Natural killer cell treated with Interleukin-12 subunit alpha and Interleukin-12 subunit beta and Interleukin-15 and Interleukin-18, amount 100 ng/mL, for 72 hours (primary cell): ENCODE measurements around the gene NTM. TPM values are rescaled to one million over a fixed set of nuclear protein-coding genes. Genes with fewer than 3 reads are reported as not detected.
"Not testable (repeated sequence)": the region's sequence is repeated elsewhere in the genome, so short reads cannot be mapped to it uniquely, and the experiment has no call there.

Experiments
- ATAC-seq, 2 donors: fragments of 150-1000 bp; cut with Tn5 transposase in 1 of 2; sonication (Bioruptor Pico), chemical (Tn5 transposase) in 1 of 2; 2 replicates each; pipeline ENCODE4 v1.10.0; 2021
- DNase-seq: peaks from one replicate; pipeline ENCODE4 v3.0.0; 2022; ENCODE audit warnings: low spot score
- H3K27ac Mint-ChIP-seq, 2 donors: 1 replicate in 1 of 2; 2 replicates in 1 of 2; pipeline ENCODE4 v1.8.0; 2022; ENCODE audit warnings: mixed read lengths in 2 of 2, mild to moderate bottlenecking in 1 of 2, moderate library complexity in 1 of 2
- H3K27me3 Mint-ChIP-seq, 2 donors: 1 replicate in 1 of 2; 2 replicates in 1 of 2; pipeline ENCODE4 v1.8.0; 2022; ENCODE audit warnings: mixed read lengths in 2 of 2
- H3K36me3 Mint-ChIP-seq: one replicate; pipeline ENCODE4 v1.8.0; 2022; ENCODE audit warnings: mixed read lengths
- H3K4me1 Mint-ChIP-seq, 2 donors: 1 replicate in 1 of 2; 2 replicates in 1 of 2; pipeline ENCODE4 v1.8.0; 2022; ENCODE audit warnings: low read depth in 2 of 2, mixed read lengths in 2 of 2, mild to moderate bottlenecking in 1 of 2
- H3K4me3 Mint-ChIP-seq: one replicate; pipeline ENCODE4 v1.8.0; 2022; ENCODE audit warnings: mixed read lengths
- H3K9me3 Mint-ChIP-seq: 2 replicates; pipeline ENCODE4 v1.8.0; 2022; ENCODE audit warnings: mixed read lengths
- total RNA-seq, 2 donors: library from RNA; stranded (reverse); gene quantifications; one replicate each; pipeline ENCODE4 v1.2.3, GENCODE V29; 2022

NTM gene
- total RNA-seq, 2 donors from 2014 or later, result not detected

- Mint-ChIP-seq H3K4me3 (no peak overlapping the region), H3K4me1 (no peaks in the 10 kb centered on the region), H3K27me3 (peaks cover 10 to 38% of the 10 kb centered on the region in 2 donors), H3K27ac (no peak overlapping the region), H3K36me3 (no peaks in the 10 kb centered on the region), H3K9me3 (no peaks in the 10 kb centered on the region)
- ATAC-seq (no peak), DNase-seq (no peak)
Observed at GRCh38 chr11:131907371-131907770, 537.0 kb downstream of the NTM start.

GRCh38 chr11:131908316-131908715 is 537.9 kb downstream of the NTM start:
- Mint-ChIP-seq H3K4me1 (no peaks in the 10 kb centered on the region), H3K9me3 (no peaks in the 10 kb centered on the region), H3K36me3 (no peaks in the 10 kb centered on the region), H3K27me3 (peaks cover 10 to 45% of the 10 kb centered on the region in 2 donors), H3K4me3 (no peak overlapping the region), H3K27ac (no peak overlapping the region)
- DNase-seq (no peak), ATAC-seq (no peak)

- H3K4me3 Mint-ChIP-seq, result no peak overlapping the region
- peaks cover 11 to 45% of the 10 kb centered on the region in 2 donors for H3K27me3 Mint-ChIP-seq
- no peak for DNase-seq
Observed at GRCh38 chr11:131909426-131910177, 539.2 kb downstream of the NTM start.

GRCh38 chr11:131910178-131910522 is 539.7 kb downstream of the NTM start:
- ATAC-seq (no peak), DNase-seq (no peak)
- Mint-ChIP-seq H3K27me3 (peaks cover 11 to 45% of the 10 kb centered on the region in 2 donors), H3K27ac (no peak overlapping the region), H3K4me1 (no peaks in the 10 kb centered on the region), H3K36me3 (no peaks in the 10 kb centered on the region), H3K9me3 (no peaks in the 10 kb centered on the region), H3K4me3 (no peak overlapping the region)

More at GRCh38 chr11:131909426-131910177, 539.2 kb downstream of the NTM start:
- Mint-ChIP-seq H3K36me3 (no peaks in the 10 kb centered on the region), H3K4me1 (no peaks in the 10 kb centered on the region), H3K27ac (no peak overlapping the region), H3K9me3 (no peaks in the 10 kb centered on the region)
- no peak for ATAC-seq

- no peaks in the 10 kb centered on the region for H3K9me3 Mint-ChIP-seq
- no peak overlapping the region for H3K4me3 Mint-ChIP-seq
- H3K36me3 Mint-ChIP-seq, result no peaks in the 10 kb centered on the region
- DNase-seq (no peak), ATAC-seq (no peak)
- no peak overlapping the region for H3K27ac Mint-ChIP-seq
- peaks cover 11 to 45% of the 10 kb centered on the region in 2 donors for H3K27me3 Mint-ChIP-seq
- H3K4me1 Mint-ChIP-seq, result no peaks in the 10 kb centered on the region
Observed at GRCh38 chr11:131910523-131911387, 540.3 kb downstream of the NTM start.

GRCh38 chr11:131911388-131912032 is 541.1 kb downstream of the NTM start:
- H3K36me3 Mint-ChIP-seq, H3K4me3 Mint-ChIP-seq, H3K4me1 Mint-ChIP-seq, H3K9me3 Mint-ChIP-seq, DNase-seq, H3K27ac Mint-ChIP-seq, ATAC-seq: not testable (repeated sequence)
- peaks cover 11 to 42% of the 10 kb centered on the region in 2 donors for H3K27me3 Mint-ChIP-seq

GRCh38 chr11:131912134-131912533 is 541.7 kb downstream of the NTM start:
- no peaks in the 10 kb centered on the region for H3K4me1 Mint-ChIP-seq

GRCh38 chr11:131913267-131913666 is 542.9 kb downstream of the NTM start:
- DNase-seq (no peak), ATAC-seq (no peak)
- peaks cover 9 to 30% of the 10 kb centered on the region in 2 donors for H3K27me3 Mint-ChIP-seq

More at GRCh38 chr11:131912134-131912533, 541.7 kb downstream of the NTM start:
- H3K4me3 Mint-ChIP-seq, result no peak overlapping the region
- DNase-seq, result no peak
- H3K36me3 Mint-ChIP-seq, result no peaks in the 10 kb centered on the region
- no peak for ATAC-seq
- no peaks in the 10 kb centered on the region for H3K9me3 Mint-ChIP-seq
- H3K27ac Mint-ChIP-seq, result no peak overlapping the region
- peaks cover 11 to 36% of the 10 kb centered on the region in 2 donors for H3K27me3 Mint-ChIP-seq

GRCh38 chr11:131914361-131914774 is 544.0 kb downstream of the NTM start:
- DNase-seq (no peak), ATAC-seq (no peak)
- Mint-ChIP-seq H3K9me3 (no peaks in the 10 kb centered on the region), H3K4me1 (no peaks in the 10 kb centered on the region), H3K27me3 (peaks cover 7 to 19% of the 10 kb centered on the region in 2 donors), H3K4me3 (no peak overlapping the region), H3K27ac (no peak overlapping the region), H3K36me3 (no peaks in the 10 kb centered on the region)

More at GRCh38 chr11:131913267-131913666, 542.9 kb downstream of the NTM start:
- H3K4me1 Mint-ChIP-seq, result no peaks in the 10 kb centered on the region
- no peaks in the 10 kb centered on the region for H3K9me3 Mint-ChIP-seq
- no peak overlapping the region for H3K4me3 Mint-ChIP-seq
- H3K27ac Mint-ChIP-seq, result no peak overlapping the region
- H3K36me3 Mint-ChIP-seq, result no peaks in the 10 kb centered on the region

GRCh38 chr11:131916638-131917037 is 546.2 kb downstream of the NTM start:
- ATAC-seq, result no peak
- H3K36me3 Mint-ChIP-seq, result no peaks in the 10 kb centered on the region
- H3K9me3 Mint-ChIP-seq, result no peaks in the 10 kb centered on the region
- no peaks in the 10 kb centered on the region for H3K4me1 Mint-ChIP-seq
- DNase-seq, result no peak
- H3K27ac Mint-ChIP-seq, result no peak overlapping the region
- peaks cover 2 to 11% of the 10 kb centered on the region in 2 donors for H3K27me3 Mint-ChIP-seq
- no peak overlapping the region for H3K4me3 Mint-ChIP-seq

GRCh38 chr11:131917634-131918384 is 547.4 kb downstream of the NTM start:
- ATAC-seq, result no peak
- H3K36me3 Mint-ChIP-seq, result no peaks in the 10 kb centered on the region
- peaks cover 3% of the 10 kb centered on the region for H3K9me3 Mint-ChIP-seq
- no peak overlapping the region for H3K4me3 Mint-ChIP-seq
- no peak for DNase-seq
- H3K27ac Mint-ChIP-seq, result no peak overlapping the region
- H3K4me1 Mint-ChIP-seq, result no peaks in the 10 kb centered on the region
- peaks cover 4 to 10% of the 10 kb centered on the region in 2 donors for H3K27me3 Mint-ChIP-seq

GRCh38 chr11:131918663-131919062 is 548.2 kb downstream of the NTM start:
- H3K27me3 Mint-ChIP-seq, result peaks cover 4 to 7% of the 10 kb centered on the region in 2 donors

GRCh38 chr11:131922220-131922619 is 551.8 kb downstream of the NTM start:
- H3K27ac Mint-ChIP-seq, result no peak overlapping the region
- DNase-seq (no peak), ATAC-seq (no peak)
- H3K36me3 Mint-ChIP-seq, result no peaks in the 10 kb centered on the region
- H3K4me3 Mint-ChIP-seq, result no peak overlapping the region
- H3K9me3 Mint-ChIP-seq, result peaks cover 3% of the 10 kb centered on the region
- H3K27me3 Mint-ChIP-seq, result peaks cover 2 to 7% of the 10 kb centered on the region in 2 donors
- H3K4me1 Mint-ChIP-seq, result no peaks in the 10 kb centered on the region

More at GRCh38 chr11:131918663-131919062, 548.2 kb downstream of the NTM start:
- Mint-ChIP-seq H3K27ac (no peak overlapping the region), H3K4me1 (no peaks in the 10 kb centered on the region), H3K36me3 (no peaks in the 10 kb centered on the region), H3K9me3 (peaks cover 3% of the 10 kb centered on the region), H3K4me3 (no peak overlapping the region)
- no peak for ATAC-seq
- no peak for DNase-seq
